ENCODE results near the gene COL19A1. TPM values are rescaled to one million over a fixed set of nuclear protein-coding genes. Genes with fewer than 3 reads are reported as not detected.

The COL19A1 gene
- polyA plus RNA-seq, 1 of the 3 experiments (the other 2 are of a cell fraction), result 0.15 TPM

DNA sequence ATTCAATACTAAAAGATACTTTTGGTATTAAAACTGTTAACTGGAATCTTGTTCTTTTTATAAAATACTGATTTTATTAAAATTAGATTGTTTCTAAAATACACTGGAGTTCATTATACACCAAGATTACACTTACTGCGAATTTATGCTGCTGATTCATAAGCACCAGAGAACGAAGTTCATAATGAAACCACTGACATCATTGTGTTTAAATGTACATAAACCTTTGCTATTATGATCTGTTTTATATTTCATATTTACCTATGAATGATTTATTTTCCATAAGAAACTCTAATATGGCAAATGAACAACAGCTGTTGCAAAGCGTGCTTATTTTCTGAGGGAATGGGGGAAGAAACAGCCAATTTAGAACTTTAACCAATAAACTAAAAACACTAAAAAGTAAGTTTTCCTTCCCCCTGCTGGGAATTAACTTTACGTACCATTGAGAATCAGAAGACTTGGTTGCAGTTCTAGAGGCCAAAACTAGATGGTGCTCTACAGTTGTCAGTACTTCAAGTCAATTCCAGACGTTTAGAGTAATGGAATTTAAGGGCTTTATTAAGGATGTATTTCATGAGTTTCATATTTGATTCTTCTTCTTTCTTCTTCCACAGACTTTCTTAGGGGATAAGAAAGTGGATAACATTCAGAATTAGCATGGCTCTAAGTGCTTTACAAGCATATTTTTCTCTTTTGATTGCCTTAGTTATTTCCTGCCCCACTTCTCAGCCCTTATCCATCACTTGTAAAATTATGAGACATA is 30.8 kb upstream of the COL19A1 start:
- H3F3A ChIP-seq (replicated peaks; ENCODE audit: insufficient read depth), result no peaks in the 10 kb centered on the region
- H3K4me1 ChIP-seq (ENCODE audit: control insufficient read depth in 1 of 2, insufficient read depth in 2 of 2, low read depth in 1 of 2, low read length in 1 of 2), result no peaks in the 10 kb centered on the region
- peak overlapping the region; percentile 75; the same call in 1 of the 2 replicates for H2AFZ ChIP-seq (ENCODE audit: low read depth)
- no peaks in the 10 kb centered on the region for H3K79me2 ChIP-seq (ENCODE audit: insufficient read depth)
- no peak overlapping the region for H3K9ac ChIP-seq
- H3K4me3 ChIP-seq (ENCODE audit: low read depth in 2 of 2, low read length in 1 of 2), result peak overlapping the region; percentile 24 to 46; a peak in 3 of 4 replicates
- TF ChIP-seq RFX5 (IDR thresholded peaks at IDR 0.05; ENCODE audit: low read length) (no peak), POLR2AphosphoS5 (IDR thresholded peaks at IDR 0.05; ENCODE audit: low read depth, low read length) (no peak), SMC3 (IDR thresholded peaks at IDR 0.05; ENCODE audit: low read depth, low read length) (peak; percentile 84), RXRA (IDR thresholded peaks at IDR 0.05; ENCODE audit: borderline replicate concordance, low read depth) (no peak), FOXM1 (IDR thresholded peaks at IDR 0.05; ENCODE audit: low read depth) (no peak), RAD21 (IDR thresholded peaks at IDR 0.05; ENCODE audit: low read length) (peak; percentile 87)
- TF ChIP-seq, protein P1, sequence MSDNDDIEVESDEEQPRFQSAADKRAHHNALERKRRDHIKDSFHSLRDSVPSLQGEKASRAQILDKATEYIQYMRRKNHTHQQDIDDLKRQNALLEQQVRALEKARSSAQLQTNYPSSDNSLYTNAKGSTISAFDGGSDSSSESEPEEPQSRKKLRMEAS (IDR thresholded peaks at IDR 0.05; ENCODE audit: low read depth), result no peak
- TF ChIP-seq, protein P2, sequence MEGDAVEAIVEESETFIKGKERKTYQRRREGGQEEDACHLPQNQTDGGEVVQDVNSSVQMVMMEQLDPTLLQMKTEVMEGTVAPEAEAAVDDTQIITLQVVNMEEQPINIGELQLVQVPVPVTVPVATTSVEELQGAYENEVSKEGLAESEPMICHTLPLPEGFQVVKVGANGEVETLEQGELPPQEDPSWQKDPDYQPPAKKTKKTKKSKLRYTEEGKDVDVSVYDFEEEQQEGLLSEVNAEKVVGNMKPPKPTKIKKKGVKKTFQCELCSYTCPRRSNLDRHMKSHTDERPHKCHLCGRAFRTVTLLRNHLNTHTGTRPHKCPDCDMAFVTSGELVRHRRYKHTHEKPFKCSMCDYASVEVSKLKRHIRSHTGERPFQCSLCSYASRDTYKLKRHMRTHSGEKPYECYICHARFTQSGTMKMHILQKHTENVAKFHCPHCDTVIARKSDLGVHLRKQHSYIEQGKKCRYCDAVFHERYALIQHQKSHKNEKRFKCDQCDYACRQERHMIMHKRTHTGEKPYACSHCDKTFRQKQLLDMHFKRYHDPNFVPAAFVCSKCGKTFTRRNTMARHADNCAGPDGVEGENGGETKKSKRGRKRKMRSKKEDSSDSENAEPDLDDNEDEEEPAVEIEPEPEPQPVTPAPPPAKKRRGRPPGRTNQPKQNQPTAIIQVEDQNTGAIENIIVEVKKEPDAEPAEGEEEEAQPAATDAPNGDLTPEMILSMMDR (IDR thresholded peaks at IDR 0.05), result peak; percentile 93
- TF ChIP-seq, protein P3, sequence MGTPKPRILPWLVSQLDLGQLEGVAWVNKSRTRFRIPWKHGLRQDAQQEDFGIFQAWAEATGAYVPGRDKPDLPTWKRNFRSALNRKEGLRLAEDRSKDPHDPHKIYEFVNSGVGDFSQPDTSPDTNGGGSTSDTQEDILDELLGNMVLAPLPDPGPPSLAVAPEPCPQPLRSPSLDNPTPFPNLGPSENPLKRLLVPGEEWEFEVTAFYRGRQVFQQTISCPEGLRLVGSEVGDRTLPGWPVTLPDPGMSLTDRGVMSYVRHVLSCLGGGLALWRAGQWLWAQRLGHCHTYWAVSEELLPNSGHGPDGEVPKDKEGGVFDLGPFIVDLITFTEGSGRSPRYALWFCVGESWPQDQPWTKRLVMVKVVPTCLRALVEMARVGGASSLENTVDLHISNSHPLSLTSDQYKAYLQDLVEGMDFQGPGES (IDR thresholded peaks at IDR 0.05; ENCODE audit: low read depth, low read length), result no peak
- 2% methylated on average over 5 of the region's 5 CpGs for WGBS (ENCODE audit: low lambda C conversion rate)
- no peaks in the 10 kb centered on the region for H3K27me3 ChIP-seq (ENCODE audit: insufficient read depth)
- H3K27ac ChIP-seq (ENCODE audit: low read depth in 2 of 2, low read length in 1 of 2), result no peak overlapping the region
- H3K36me3 ChIP-seq (replicated peaks in 1 of 2; ENCODE audit: control insufficient read depth in 1 of 2, insufficient read depth in 2 of 2, low read length in 1 of 2), result no peaks in the 10 kb centered on the region
- H3K9me3 ChIP-seq, result no peaks in the 10 kb centered on the region
- ChIA-PET CTCF (interaction anchor here (0.6 to 3.8 kb wide), 20 partner anchors 8 to 571 kb away, joined by 3 to 36 read pairs (median 3); no protein-coding TSS in a partner anchor), POLR2A (no interaction called here)
- peak overlapping the region; percentile 47; the same call in 1 of the 2 replicates for H3K4me2 ChIP-seq
- H3K9me2 ChIP-seq, result no peaks in the 10 kb centered on the region
- H4K20me1 ChIP-seq (ENCODE audit: insufficient read depth), result no peaks in the 10 kb centered on the region
- peak; percentile 24 for DNase-seq

DNA sequence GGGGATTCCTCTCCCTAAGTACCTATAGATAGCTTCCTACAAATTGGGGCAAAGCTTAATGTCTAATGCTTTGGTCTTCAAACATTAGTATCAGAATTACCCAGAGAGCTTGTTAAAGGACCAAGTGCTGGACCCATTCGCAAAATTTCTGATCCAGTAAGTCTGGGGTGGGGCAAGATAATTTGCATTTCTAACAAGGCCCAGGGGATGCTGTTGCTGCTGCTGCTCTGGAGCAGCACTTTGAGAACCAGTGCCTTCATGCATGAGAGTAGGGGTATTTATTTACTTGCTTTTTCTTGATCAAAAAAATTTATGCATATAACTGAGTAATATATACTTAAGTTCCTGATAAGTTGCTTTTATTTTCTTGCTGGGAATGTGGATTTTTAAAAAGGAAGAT is 24.5 kb upstream of the COL19A1 start:
- H3K4me1 ChIP-seq (ENCODE audit: control insufficient read depth in 1 of 2, insufficient read depth in 2 of 2, low read depth in 1 of 2, low read length in 1 of 2), result no peaks in the 10 kb centered on the region
- no peaks in the 10 kb centered on the region for H3K27me3 ChIP-seq (ENCODE audit: insufficient read depth)
- TF ChIP-seq FOXM1 (IDR thresholded peaks at IDR 0.05; ENCODE audit: low read depth), result no peak
- no peak for TF ChIP-seq SMC3 (IDR thresholded peaks at IDR 0.05; ENCODE audit: low read depth, low read length)
- no peak for TF ChIP-seq FOXJ3 (CRISPR knock-in tag; IDR thresholded peaks at IDR 0.05)
- TF ChIP-seq TCF12 (IDR thresholded peaks at IDR 0.05), result no peak
- TF ChIP-seq, protein P4, sequence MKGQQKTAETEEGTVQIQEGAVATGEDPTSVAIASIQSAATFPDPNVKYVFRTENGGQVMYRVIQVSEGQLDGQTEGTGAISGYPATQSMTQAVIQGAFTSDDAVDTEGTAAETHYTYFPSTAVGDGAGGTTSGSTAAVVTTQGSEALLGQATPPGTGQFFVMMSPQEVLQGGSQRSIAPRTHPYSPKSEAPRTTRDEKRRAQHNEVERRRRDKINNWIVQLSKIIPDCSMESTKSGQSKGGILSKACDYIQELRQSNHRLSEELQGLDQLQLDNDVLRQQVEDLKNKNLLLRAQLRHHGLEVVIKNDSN (IDR thresholded peaks at IDR 0.05; ENCODE audit: borderline replicate concordance, low read depth), result no peak
- TF ChIP-seq TAF1 (IDR thresholded peaks at IDR 0.05; ENCODE audit: borderline replicate concordance, low read depth, low read length), result no peak
- TF ChIP-seq MXI1 (IDR thresholded peaks at IDR 0.05; ENCODE audit: low read depth, low read length), result no peak
- TF ChIP-seq NRF1 (IDR thresholded peaks at IDR 0.05; ENCODE audit: low read depth, low read length), result no peak
- TF ChIP-seq RAD21 (IDR thresholded peaks at IDR 0.05; ENCODE audit: low read length), result no peak
- CTCF ChIA-PET, result interaction anchor here (0.9 to 2.4 kb wide), 2 partner anchors 19 to 266 kb away, joined by 3 to 7 read pairs; no protein-coding TSS in a partner anchor
- POLR2A ChIA-PET, result no interaction called here
- WGBS (ENCODE audit: low lambda C conversion rate), result 76% methylated on average over 1 of the region's 1 CpG
- H3K36me3 ChIP-seq (replicated peaks in 1 of 2; ENCODE audit: control insufficient read depth in 1 of 2, insufficient read depth in 2 of 2, low read length in 1 of 2), result no peaks in the 10 kb centered on the region
- no peak overlapping the region for H3K27ac ChIP-seq (ENCODE audit: low read depth in 2 of 2, low read length in 1 of 2)
- no peak for DNase-seq
- no peaks in the 10 kb centered on the region for H3K79me2 ChIP-seq (ENCODE audit: insufficient read depth)
- H4K20me1 ChIP-seq (ENCODE audit: insufficient read depth), result no peaks in the 10 kb centered on the region
- no peak overlapping the region for H3K9ac ChIP-seq
- no peak overlapping the region for H2AFZ ChIP-seq (ENCODE audit: low read depth)
- H3F3A ChIP-seq (replicated peaks; ENCODE audit: insufficient read depth), result no peaks in the 10 kb centered on the region
- H3K4me2 ChIP-seq, result no peak overlapping the region
- no peaks in the 10 kb centered on the region for H3K9me3 ChIP-seq
- no peaks in the 10 kb centered on the region for H3K9me2 ChIP-seq
- no peak overlapping the region for H3K4me3 ChIP-seq (ENCODE audit: low read depth in 2 of 2, low read length in 1 of 2)

Data from SK-N-SH (cell line).